AG09309 (cell line): ENCODE results near the gene RUFY3.
"Not testable (repeated sequence)": the region's sequence is repeated elsewhere in the genome, so short reads cannot be mapped to it uniquely, and the experiment has no call there.

Source experiments
- DNase-seq: peaks from one replicate; pipeline ENCODE4 v3.0.0-alpha.2; 2010; ENCODE audit warnings: low read depth
- H3K4me3 ChIP-seq: 2 replicates; pipeline ENCODE4 v1.5.1; 2011; ENCODE audit warnings: mild to moderate bottlenecking, low read depth, low read length, moderate library complexity; ENCODE audit not compliant: control insufficient read depth
- TF ChIP-seq, protein P1 (sequence below): IDR thresholded peaks from 2 replicates; pipeline ENCODE4 v1.5.1; 2011; ENCODE audit warnings: mild to moderate bottlenecking, low read depth, low read length, inconsistent platforms; ENCODE audit not compliant: insufficient read depth, control insufficient read depth; ENCODE audit errors: missing control alignments

RUFY3 gene

DNA sequence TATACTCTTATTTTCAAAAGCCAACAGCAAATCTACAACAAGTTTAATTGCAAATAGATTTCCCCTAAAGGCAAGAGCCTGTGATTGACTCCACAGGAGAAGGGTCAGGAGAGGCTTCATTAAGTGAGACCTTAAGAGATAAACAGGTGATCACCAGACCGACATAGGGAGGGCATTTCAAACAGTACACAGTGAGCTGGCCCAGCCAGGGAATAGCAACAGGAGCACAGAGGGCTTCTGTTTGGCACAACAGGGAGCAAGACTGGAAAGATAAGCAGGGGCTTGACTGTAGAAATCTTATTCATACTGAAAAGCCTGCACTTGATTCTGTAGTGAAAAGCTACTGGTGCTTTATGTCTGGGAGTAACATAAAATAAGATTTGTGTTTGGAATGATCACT lies 3.9 kb downstream of the RUFY3 start:
- H3K4me3 ChIP-seq: no peak overlapping the region
- TF ChIP-seq, protein P1, sequence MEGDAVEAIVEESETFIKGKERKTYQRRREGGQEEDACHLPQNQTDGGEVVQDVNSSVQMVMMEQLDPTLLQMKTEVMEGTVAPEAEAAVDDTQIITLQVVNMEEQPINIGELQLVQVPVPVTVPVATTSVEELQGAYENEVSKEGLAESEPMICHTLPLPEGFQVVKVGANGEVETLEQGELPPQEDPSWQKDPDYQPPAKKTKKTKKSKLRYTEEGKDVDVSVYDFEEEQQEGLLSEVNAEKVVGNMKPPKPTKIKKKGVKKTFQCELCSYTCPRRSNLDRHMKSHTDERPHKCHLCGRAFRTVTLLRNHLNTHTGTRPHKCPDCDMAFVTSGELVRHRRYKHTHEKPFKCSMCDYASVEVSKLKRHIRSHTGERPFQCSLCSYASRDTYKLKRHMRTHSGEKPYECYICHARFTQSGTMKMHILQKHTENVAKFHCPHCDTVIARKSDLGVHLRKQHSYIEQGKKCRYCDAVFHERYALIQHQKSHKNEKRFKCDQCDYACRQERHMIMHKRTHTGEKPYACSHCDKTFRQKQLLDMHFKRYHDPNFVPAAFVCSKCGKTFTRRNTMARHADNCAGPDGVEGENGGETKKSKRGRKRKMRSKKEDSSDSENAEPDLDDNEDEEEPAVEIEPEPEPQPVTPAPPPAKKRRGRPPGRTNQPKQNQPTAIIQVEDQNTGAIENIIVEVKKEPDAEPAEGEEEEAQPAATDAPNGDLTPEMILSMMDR: no peak

DNA sequence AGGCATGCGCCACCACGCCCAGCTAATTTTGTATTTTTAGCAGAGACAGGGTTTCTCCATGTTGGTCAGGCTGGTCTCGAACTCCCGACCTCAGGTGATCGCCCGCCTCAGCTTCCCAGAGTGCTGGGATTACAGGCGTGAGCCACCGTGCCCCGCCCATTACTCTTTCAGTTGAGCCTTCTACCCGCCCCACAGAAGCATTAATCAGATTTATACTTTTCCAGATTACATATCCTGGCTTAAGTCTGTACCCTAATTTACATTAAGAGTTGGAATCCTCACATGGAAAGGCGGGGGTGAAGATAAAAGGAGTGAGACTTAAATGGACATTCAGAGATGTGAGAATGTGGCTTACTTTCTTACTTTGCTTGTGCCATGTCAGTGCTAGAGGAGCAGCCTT lies 4.8 kb downstream of the RUFY3 start:
- H3K4me3 ChIP-seq, DNase-seq: not testable (repeated sequence)

More for the DNA sequence above, 3.9 kb downstream of the RUFY3 start:
- no peak for DNase-seq

DNA sequence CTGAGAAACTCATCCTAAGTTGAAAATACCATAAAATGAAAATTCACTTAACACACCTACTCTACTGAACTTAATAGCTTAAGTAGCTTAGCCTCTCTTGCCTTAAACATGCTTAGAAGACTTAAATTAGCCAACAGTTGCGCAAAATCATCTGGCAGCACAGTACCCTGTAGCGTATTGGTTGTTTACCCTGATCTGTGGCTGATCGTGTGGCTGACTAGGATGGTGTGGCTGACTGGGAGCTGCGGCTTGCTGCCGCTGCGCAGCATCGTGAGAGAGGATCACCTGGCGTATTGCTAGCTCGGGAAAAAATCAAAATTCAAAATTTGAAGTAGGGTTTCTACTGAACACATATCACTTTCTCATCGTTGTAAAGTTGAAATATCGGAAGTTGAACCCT lies 6.3 kb downstream of the RUFY3 start:
- TF ChIP-seq, protein P1: no peak
- DNase-seq: no peak
- H3K4me3 ChIP-seq: no peak overlapping the region

DNA sequence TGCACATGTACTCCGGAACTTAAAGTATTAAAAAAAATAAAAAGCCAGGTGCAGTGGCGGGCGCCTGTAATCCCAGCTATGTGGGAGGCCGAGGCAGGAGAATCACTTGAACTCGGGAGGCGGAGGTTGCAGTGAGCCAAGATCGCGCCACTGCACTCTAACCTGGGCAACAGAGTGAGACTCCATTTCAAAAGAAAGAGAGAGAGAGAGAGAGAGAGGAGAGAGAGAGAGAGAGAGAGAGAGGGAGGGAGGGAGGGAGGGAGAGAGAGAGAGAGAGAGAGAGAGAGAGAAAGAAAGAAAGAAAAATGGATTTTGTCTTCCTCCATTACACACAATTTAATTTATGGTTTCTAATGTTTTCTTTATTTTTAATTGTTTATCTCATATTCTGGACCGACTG lies 11.1 kb downstream of the RUFY3 start:
- DNase-seq, H3K4me3 ChIP-seq: not testable (repeated sequence)

DNA sequence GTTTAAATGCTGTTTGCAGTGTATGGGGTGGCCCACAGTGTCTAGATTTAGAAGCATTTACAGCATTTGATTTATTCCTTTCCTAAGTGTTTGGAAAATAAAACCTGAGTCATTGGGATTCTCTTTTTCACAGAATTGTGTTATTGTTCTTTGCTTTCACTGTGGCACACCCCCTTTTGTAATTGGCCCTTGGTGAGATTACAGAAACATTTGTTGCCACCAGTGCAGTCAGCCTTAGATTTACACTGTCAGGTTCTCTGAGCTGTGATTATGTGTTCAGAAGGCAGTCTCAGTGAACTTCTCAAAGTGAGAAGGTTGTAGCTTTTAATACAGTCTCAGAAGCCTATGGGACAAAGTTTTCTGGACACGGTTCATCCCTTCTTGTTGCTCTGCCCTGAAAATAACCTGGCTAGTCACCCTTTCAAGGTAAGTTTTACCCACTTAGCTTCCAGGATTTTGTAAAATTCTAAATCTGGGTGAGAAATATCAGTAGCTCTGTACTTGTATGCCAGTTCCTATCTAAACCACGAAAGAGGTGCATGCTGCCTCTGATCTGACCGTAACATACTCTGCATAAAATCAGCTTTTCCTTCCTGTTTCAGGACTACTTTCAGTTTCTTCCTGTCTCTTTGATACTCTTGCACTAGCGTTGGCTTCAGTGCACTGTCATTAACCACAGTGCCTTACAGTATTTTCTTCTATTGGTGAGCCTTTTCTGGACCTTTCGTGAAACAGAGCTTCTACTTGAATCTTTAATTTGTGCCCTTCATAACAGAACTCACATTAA lies 12.6 kb downstream of the RUFY3 start:
- TF ChIP-seq, protein P1: no peak
- DNase-seq: no peak
- H3K4me3 ChIP-seq: peak overlapping the region; percentile 2

DNA sequence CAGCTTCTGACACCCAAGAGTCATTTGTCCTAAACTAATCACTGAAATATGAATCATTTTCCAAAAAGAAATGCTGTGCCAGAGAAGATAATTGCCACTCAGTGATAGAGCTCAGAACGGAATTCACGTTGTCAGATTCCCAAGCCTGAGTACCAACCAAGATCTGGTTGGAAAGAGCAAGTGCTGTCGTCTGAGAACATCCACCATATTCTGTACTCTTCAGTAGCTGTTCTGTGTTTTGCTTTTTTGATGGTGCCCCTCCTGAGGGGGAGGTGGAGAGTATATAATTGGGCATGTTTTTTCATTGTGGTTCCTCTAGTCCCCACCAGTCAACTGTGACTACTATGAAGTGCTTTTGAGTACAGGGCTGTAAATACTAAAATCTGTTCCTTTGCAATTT lies 13.2 kb downstream of the RUFY3 start:
- DNase-seq: no peak
- H3K4me3 ChIP-seq: peak overlapping the region; percentile 2
- TF ChIP-seq, protein P1: no peak

DNA sequence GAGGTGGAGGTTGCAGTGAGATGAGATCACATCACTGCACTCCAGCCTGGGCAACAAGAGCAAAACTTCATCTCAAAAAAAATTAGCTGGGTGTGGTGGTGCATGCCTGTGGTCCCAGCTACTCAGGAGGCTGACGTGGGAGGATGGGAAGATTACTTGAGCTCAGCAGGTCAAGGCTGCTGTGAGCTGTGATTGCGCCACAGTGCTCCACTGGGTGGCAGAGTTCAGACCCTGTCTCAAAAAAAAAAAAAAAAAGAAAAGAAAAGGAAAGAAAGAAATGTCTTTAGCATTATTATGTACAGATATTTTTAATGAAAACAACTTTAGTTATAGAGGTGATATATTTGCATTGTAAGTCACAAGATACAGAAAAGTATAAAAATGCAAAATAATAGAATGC lies 14.2 kb downstream of the RUFY3 start:
- not testable (repeated sequence) for DNase-seq, H3K4me3 ChIP-seq

DNA sequence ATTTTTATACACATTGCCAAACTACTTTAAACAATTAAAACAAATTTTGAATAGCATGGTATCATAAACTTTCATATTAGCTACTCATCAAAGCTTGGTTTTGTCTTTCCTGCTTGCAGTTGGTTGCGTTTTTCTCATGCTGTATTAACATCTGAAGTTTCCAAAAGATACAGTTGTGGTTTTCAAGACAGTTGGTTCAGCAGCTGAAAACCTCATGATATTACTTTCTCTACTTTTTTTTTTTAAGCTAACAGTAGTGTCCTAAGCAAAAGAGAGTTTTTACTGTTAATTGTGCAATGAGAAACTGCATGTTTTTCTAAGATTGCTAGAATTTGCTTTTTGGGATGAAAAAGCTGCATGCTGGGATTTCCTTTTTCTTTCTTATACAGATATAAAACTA lies 15.2 kb downstream of the RUFY3 start:
- no peak for DNase-seq
- H3K4me3 ChIP-seq: no peak overlapping the region
- TF ChIP-seq, protein P1: no peak
